ENCODE results near the gene ABCB11.

- TF ChIP-seq, protein P1, sequence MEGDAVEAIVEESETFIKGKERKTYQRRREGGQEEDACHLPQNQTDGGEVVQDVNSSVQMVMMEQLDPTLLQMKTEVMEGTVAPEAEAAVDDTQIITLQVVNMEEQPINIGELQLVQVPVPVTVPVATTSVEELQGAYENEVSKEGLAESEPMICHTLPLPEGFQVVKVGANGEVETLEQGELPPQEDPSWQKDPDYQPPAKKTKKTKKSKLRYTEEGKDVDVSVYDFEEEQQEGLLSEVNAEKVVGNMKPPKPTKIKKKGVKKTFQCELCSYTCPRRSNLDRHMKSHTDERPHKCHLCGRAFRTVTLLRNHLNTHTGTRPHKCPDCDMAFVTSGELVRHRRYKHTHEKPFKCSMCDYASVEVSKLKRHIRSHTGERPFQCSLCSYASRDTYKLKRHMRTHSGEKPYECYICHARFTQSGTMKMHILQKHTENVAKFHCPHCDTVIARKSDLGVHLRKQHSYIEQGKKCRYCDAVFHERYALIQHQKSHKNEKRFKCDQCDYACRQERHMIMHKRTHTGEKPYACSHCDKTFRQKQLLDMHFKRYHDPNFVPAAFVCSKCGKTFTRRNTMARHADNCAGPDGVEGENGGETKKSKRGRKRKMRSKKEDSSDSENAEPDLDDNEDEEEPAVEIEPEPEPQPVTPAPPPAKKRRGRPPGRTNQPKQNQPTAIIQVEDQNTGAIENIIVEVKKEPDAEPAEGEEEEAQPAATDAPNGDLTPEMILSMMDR (IDR thresholded peaks at IDR 0.05 in 4 of 5, conservative IDR thresholded peaks at IDR 0.05 in 1 of 5): no peak
- no peak for TF ChIP-seq POLR2A (IDR thresholded peaks at IDR 0.05)
These were observed 15.2 kb downstream of the ABCB11 start for GRCh38 chr2:169015943-169016342.

All from gastrocnemius medialis (tissue), 4 donors.